GM23248 (cell line): ENCODE measurements around the gene CREB5. TPM values are rescaled to one million over a fixed set of nuclear protein-coding genes. Genes with fewer than 3 reads are reported as not detected.

ENCODE experiments used
- DNase-seq: peaks from one replicate; pipeline ENCODE4 v3.0.0-alpha.2; 2015
- H2AFZ ChIP-seq: fragments of 200-600 bp; sonication (generic); 2 replicates; pipeline ENCODE4 v1.6.1; 2016; ENCODE audit warnings: antibody characterized with exemption
- H3F3A ChIP-seq: fragments of 200-600 bp; sonication (generic); 2 replicates; pipeline ENCODE4 v1.6.1; 2016; ENCODE audit warnings: mild to moderate bottlenecking, antibody characterized with exemption, mixed run types; ENCODE audit not compliant: insufficient read depth
- H3K27ac ChIP-seq: fragments of 200-600 bp; sonication (generic); 2 replicates; pipeline ENCODE4 v1.5.1; 2016; ENCODE audit warnings: mild to moderate bottlenecking
- H3K27me3 ChIP-seq: fragments of 200-600 bp; sonication (generic); replicated peaks from 2 replicates; pipeline ENCODE4 v1.6.1; 2016; ENCODE audit warnings: mild to moderate bottlenecking; ENCODE audit not compliant: insufficient read depth
- H3K36me3 ChIP-seq: fragments of 200-600 bp; sonication (generic); 2 replicates; pipeline ENCODE4 v1.6.1; 2016; ENCODE audit warnings: low read depth, mild to moderate bottlenecking
- H3K4me1 ChIP-seq: fragments of 200-600 bp; sonication (generic); 2 replicates; pipeline ENCODE4 v1.6.1; 2016; ENCODE audit warnings: mild to moderate bottlenecking; ENCODE audit not compliant: insufficient read depth
- H3K4me2 ChIP-seq: fragments of 200-600 bp; sonication (generic); one replicate; pipeline ENCODE4 v1.6.1; 2016; ENCODE audit warnings: mild to moderate bottlenecking; ENCODE audit not compliant: unreplicated experiment
- H3K4me3 ChIP-seq: fragments of 200-600 bp; sonication (generic); 2 replicates; pipeline ENCODE4 v1.5.1; 2016; ENCODE audit warnings: mild to moderate bottlenecking
- H3K79me2 ChIP-seq: fragments of 200-600 bp; sonication (generic); 2 replicates; pipeline ENCODE4 v1.6.1; 2016; ENCODE audit warnings: mild to moderate bottlenecking; ENCODE audit not compliant: insufficient read depth
- H3K9ac ChIP-seq: fragments of 200-600 bp; sonication (generic); 2 replicates; pipeline ENCODE4 v1.6.1; 2016; ENCODE audit warnings: mild to moderate bottlenecking
- H3K9me2 ChIP-seq: fragments of 200-600 bp; sonication (generic); 2 replicates; pipeline ENCODE4 v1.6.1; 2016; ENCODE audit warnings: mixed run types, mild to moderate bottlenecking, moderate library complexity; ENCODE audit not compliant: insufficient read depth
- H3K9me3 ChIP-seq: fragments of 200-600 bp; sonication (generic); one replicate; pipeline ENCODE4 v1.6.1; 2017; ENCODE audit warnings: low read depth
- H4K20me1 ChIP-seq: fragments of 200-600 bp; sonication (generic); 2 replicates; pipeline ENCODE4 v1.6.0; 2016; ENCODE audit not compliant: insufficient read depth
- EZH2 ChIP-seq: fragments of 200-600 bp; sonication (generic); IDR thresholded peaks from 2 replicates; pipeline ENCODE4 v1.6.1; 2018; ENCODE audit warnings: antibody characterized with exemption, mild to moderate bottlenecking; ENCODE audit not compliant: insufficient read depth, poor library complexity, severe bottlenecking
- EZH2phosphoT487 ChIP-seq: fragments of 200-600 bp; sonication (generic); IDR thresholded peaks from 2 replicates; pipeline ENCODE4 v1.6.1; 2018; ENCODE audit warnings: antibody characterized with exemption, moderate library complexity, mild to moderate bottlenecking, low read depth; ENCODE audit not compliant: insufficient read depth
- WGBS, 2 experiments: methylation state at CpG; one replicate each; pipeline ENCODE4 v1.1.6; 2015 to 2017; ENCODE audit warnings: low lambda C conversion rate in 2 of 2, low coverage in 1 of 2; ENCODE audit errors: missing lambda C conversion rate in 2 of 2; 5-methylcytosine and 5-hydroxymethylcytosine counted together
- in situ Hi-C: fragments of 300-500 bp; cut with MboI; formaldehyde crosslinking; loops from 2 replicates; pipeline ENCODE4 v1.15.0; 2020
- polyA plus RNA-seq: library from polyadenylated mRNA; unstranded; fragments of >200 nt; fragmentation: Nextera tagmentation; extraction: Ambion mirVana; gene quantifications from 2 replicates; pipeline ENCODE4 v1.2.1, GENCODE V29; 2016
- total RNA-seq: library from RNA; depleted of rRNA; stranded (reverse); fragments of >200 nt; shearing (Covaris generic); gene quantifications from 2 replicates; pipeline ENCODE4 v1.2.3, GENCODE V29; 2014

CREB5 gene
- total and polyA plus RNA-seq, 2 experiments from 2014 or later = 13.6 to 19.2 TPM

GRCh38 chr7:28774261-28774988, 362.1 kb downstream of the CREB5 start:
- Histone ChIP-seq H2AFZ (no peak overlapping the region), H3K4me3 (no peak overlapping the region), H3K9me2 (peaks cover 5% of the 10 kb centered on the region; the same call in 1 of the 2 replicates), H3F3A (0 out of 2 replicates have a peak, but pooled peaks cover 8% of the 10 kb centered on the region), H3K4me2 (peak overlapping the region; percentile 6), H3K4me1 (peaks cover 20% of the 10 kb centered on the region), H3K27me3 (no peaks in the 10 kb centered on the region), H3K79me2 (0 out of 2 replicates have a peak, but pooled peaks cover 14% of the 10 kb centered on the region), H3K9ac (no peak overlapping the region), H4K20me1 (no peaks in the 10 kb centered on the region), H3K36me3 (no peaks in the 10 kb centered on the region), H3K27ac (no peak overlapping the region), H3K9me3 (no peaks in the 10 kb centered on the region)
- DNase-seq = peak; percentile 28
- in situ Hi-C loops = no loop called here
- TF ChIP-seq EZH2 (no peak), EZH2phosphoT487 (no peak)
- 20 to 38% methylated on average over 4 of the region's 4 CpGs for WGBS, 2 experiments

- no peak overlapping the region for H3K27ac ChIP-seq
- H3K4me3 ChIP-seq = no peak overlapping the region
- H3K4me1 ChIP-seq = peaks cover 20% of the 10 kb centered on the region
- H3K79me2 ChIP-seq = 0 out of 2 replicates have a peak, but pooled peaks cover 7% of the 10 kb centered on the region
- H3K9ac ChIP-seq = no peak overlapping the region
- no peak for DNase-seq
- H4K20me1 ChIP-seq = no peaks in the 10 kb centered on the region
- 0 out of 2 replicates have a peak, but pooled peaks cover 8% of the 10 kb centered on the region for H3F3A ChIP-seq
- H3K9me3 ChIP-seq = no peaks in the 10 kb centered on the region
- H3K9me2 ChIP-seq = peaks cover 5% of the 10 kb centered on the region; the same call in 1 of the 2 replicates
- no peak overlapping the region for H2AFZ ChIP-seq
- H3K36me3 ChIP-seq = no peaks in the 10 kb centered on the region
- no peaks in the 10 kb centered on the region for H3K27me3 ChIP-seq
- WGBS, 2 experiments = 96 to 97% methylated on average over 4 of the region's 4 CpGs
- no peak for TF ChIP-seq EZH2
- no peak for TF ChIP-seq EZH2phosphoT487
- in situ Hi-C loops = no loop called here
- H3K4me2 ChIP-seq = no peak overlapping the region
These were observed 364.3 kb downstream of the CREB5 start for GRCh38 chr7:28776463-28777157.

DNA sequence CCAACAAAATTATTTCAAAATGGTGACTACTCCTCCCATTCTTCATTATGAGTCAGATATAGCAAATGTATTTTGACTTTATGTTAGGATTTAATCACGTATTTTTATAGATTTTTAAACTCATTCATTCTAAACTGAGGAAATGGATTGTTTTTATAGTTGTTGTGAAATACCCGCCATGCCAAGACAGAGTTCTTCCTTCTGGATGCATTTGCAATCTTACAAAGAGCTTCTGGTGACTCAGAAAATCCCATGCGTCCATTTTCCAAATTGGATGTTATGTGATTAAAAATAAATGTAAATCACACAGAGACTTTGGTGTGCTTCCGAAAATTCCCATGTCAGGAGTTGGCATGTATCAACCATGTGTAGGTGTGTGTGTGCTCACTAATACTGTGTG, 366.5 kb downstream of the CREB5 start:
- Histone ChIP-seq H3K9ac (no peak overlapping the region), H2AFZ (no peak overlapping the region), H3K9me2 (peaks cover 5% of the 10 kb centered on the region; the same call in 1 of the 2 replicates), H3K36me3 (no peaks in the 10 kb centered on the region), H4K20me1 (no peaks in the 10 kb centered on the region), H3F3A (peaks cover 8% of the 10 kb centered on the region; the same call in 1 of the 2 replicates), H3K79me2 (0 out of 2 replicates have a peak, but pooled peaks cover 7% of the 10 kb centered on the region), H3K4me3 (no peak overlapping the region), H3K9me3 (no peaks in the 10 kb centered on the region), H3K27ac (peak overlapping the region; percentile 16), H3K4me2 (peak overlapping the region; percentile 3), H3K27me3 (no peaks in the 10 kb centered on the region), H3K4me1 (peaks cover 20% of the 10 kb centered on the region)
- in situ Hi-C loops = no loop called here
- TF ChIP-seq EZH2 = no peak
- no peak for TF ChIP-seq EZH2phosphoT487
- peak; percentile 67 for DNase-seq
- WGBS, 2 experiments = 24 to 31% methylated on average over 4 of the region's 4 CpGs

- H3K4me3 ChIP-seq = no peak overlapping the region
- no peak overlapping the region for H3K4me2 ChIP-seq
- in situ Hi-C loops = no loop called here
- no peak for DNase-seq
- H3K27ac ChIP-seq = no peak overlapping the region
- no peaks in the 10 kb centered on the region for H4K20me1 ChIP-seq
- H3K9ac ChIP-seq = no peak overlapping the region
- H2AFZ ChIP-seq = no peak overlapping the region
- H3F3A ChIP-seq = peaks cover 18% of the 10 kb centered on the region; the same call in 1 of the 2 replicates
- TF ChIP-seq EZH2 (no peak), EZH2phosphoT487 (no peak)
- peaks cover 5% of the 10 kb centered on the region; the same call in 1 of the 2 replicates for H3K9me2 ChIP-seq
- 0 out of 2 replicates have a peak, but pooled peaks cover 7% of the 10 kb centered on the region for H3K79me2 ChIP-seq
- H3K9me3 ChIP-seq = no peaks in the 10 kb centered on the region
- WGBS, 2 experiments = 66 to 69% methylated on average over 6 of the region's 6 CpGs
- H3K36me3 ChIP-seq = no peaks in the 10 kb centered on the region
- H3K4me1 ChIP-seq = peaks cover 25% of the 10 kb centered on the region
- H3K27me3 ChIP-seq = no peaks in the 10 kb centered on the region
These were observed 367.6 kb downstream of the CREB5 start for GRCh38 chr7:28779954-28780353.
